Trophoblast cell (in vitro differentiated cells and primary cell): ENCODE measurements around the gene AARS2.

Source experiments
- DNase-seq, 2 donors: peaks; one replicate each; pipeline ENCODE4 v3.0.0-alpha.2; 2016
- H2AFZ ChIP-seq: 2 replicates; pipeline ENCODE4 v1.6.1; 2013; ENCODE audit warnings: low read length, moderate library complexity, mild to moderate bottlenecking; ENCODE audit not compliant: insufficient read depth, poor library complexity
- H2AK5ac ChIP-seq: 2 replicates; pipeline ENCODE4 v1.6.1; 2013; ENCODE audit warnings: mild to moderate bottlenecking, low read length
- H2BK120ac ChIP-seq: 2 replicates; pipeline ENCODE4 v1.6.1; 2013; ENCODE audit warnings: low read length, mild to moderate bottlenecking, moderate library complexity; ENCODE audit not compliant: insufficient read depth, poor library complexity
- H2BK12ac ChIP-seq: 2 replicates; pipeline ENCODE4 v1.6.1; 2013; ENCODE audit warnings: mild to moderate bottlenecking, low read length, moderate library complexity
- H2BK5ac ChIP-seq: 2 replicates; pipeline ENCODE4 v1.6.1; 2013; ENCODE audit warnings: low read length, low read depth, moderate library complexity, mild to moderate bottlenecking; ENCODE audit not compliant: poor library complexity
- H3K14ac ChIP-seq: 2 replicates; pipeline ENCODE4 v1.6.1; 2013; ENCODE audit warnings: mild to moderate bottlenecking, low read length
- H3K18ac ChIP-seq: 2 replicates; pipeline ENCODE4 v1.6.1; 2013; ENCODE audit warnings: mild to moderate bottlenecking, low read length
- H3K23ac ChIP-seq: 2 replicates; pipeline ENCODE4 v1.6.1; 2013; ENCODE audit warnings: low read length
- H3K27ac ChIP-seq: 2 replicates; pipeline ENCODE4 v1.5.1; 2013; ENCODE audit warnings: low read depth, mild to moderate bottlenecking, inconsistent platforms, low read length, moderate library complexity
- H3K27me3 ChIP-seq: 2 replicates; pipeline ENCODE4 v1.6.1; 2013; ENCODE audit warnings: inconsistent platforms, mild to moderate bottlenecking, low read length, moderate library complexity; ENCODE audit not compliant: insufficient read depth
- H3K36me3 ChIP-seq, 2 experiments: 1 replicate in 1 of 2; 2 replicates in 1 of 2; pipeline ENCODE4 v1.6.1; 2013; ENCODE audit warnings: low read length in 2 of 2, mild to moderate bottlenecking in 2 of 2, moderate library complexity in 1 of 2; ENCODE audit not compliant: insufficient read depth in 2 of 2, control insufficient read depth in 1 of 2
- H3K4ac ChIP-seq: 2 replicates; pipeline ENCODE4 v1.6.1; 2013; ENCODE audit warnings: low read depth, mild to moderate bottlenecking, low read length, moderate library complexity
- H3K4me1 ChIP-seq, 2 experiments: 1 replicate in 1 of 2; 2 replicates in 1 of 2; pipeline ENCODE4 v1.6.1; 2013; ENCODE audit warnings: low read length in 2 of 2, mild to moderate bottlenecking in 2 of 2, moderate library complexity in 1 of 2; ENCODE audit not compliant: insufficient read depth in 2 of 2, control insufficient read depth in 1 of 2
- H3K4me2 ChIP-seq: 2 replicates; pipeline ENCODE4 v1.6.1; 2013; ENCODE audit warnings: inconsistent platforms, mild to moderate bottlenecking, low read length, moderate library complexity
- H3K4me3 ChIP-seq: 2 replicates; pipeline ENCODE4 v1.5.1; 2013; ENCODE audit warnings: mild to moderate bottlenecking, low read depth, low read length, inconsistent platforms
- H3K79me1 ChIP-seq: one replicate; pipeline ENCODE4 v1.6.1; 2013; ENCODE audit warnings: low read length
- H3K79me2 ChIP-seq: 2 replicates; pipeline ENCODE4 v1.6.1; 2013; ENCODE audit warnings: low read length, mild to moderate bottlenecking; ENCODE audit not compliant: control insufficient read depth, insufficient read depth, poor library complexity
- H3K9ac ChIP-seq: 2 replicates; pipeline ENCODE4 v1.6.1; 2013; ENCODE audit warnings: mild to moderate bottlenecking, low read length
- H3K9me3 ChIP-seq: 2 replicates; pipeline ENCODE4 v1.6.1; 2013; ENCODE audit warnings: low read depth, mild to moderate bottlenecking, control low read depth, inconsistent platforms, low read length; ENCODE audit not compliant: insufficient read depth
- H4K12ac ChIP-seq: 2 replicates; pipeline ENCODE4 v1.6.1; 2013; ENCODE audit warnings: low read depth, mild to moderate bottlenecking, low read length, moderate library complexity
- H4K8ac ChIP-seq: 2 replicates; pipeline ENCODE4 v1.6.1; 2013; ENCODE audit warnings: low read depth, mild to moderate bottlenecking, low read length, moderate library complexity
- H4K91ac ChIP-seq: one replicate; pipeline ENCODE4 v1.6.1; 2013; ENCODE audit warnings: low read depth, mild to moderate bottlenecking, low read length, moderate library complexity
- WGBS: extraction: QIAGEN DNeasy Blood & Tissue Kit; methylation state at CpG from one replicate; pipeline ENCODE4 v1.1.7; 2013; ENCODE audit warnings: missing lambda C conversion rate; ENCODE audit not compliant: insufficient read length, insufficient coverage; ENCODE audit errors: extremely low coverage; 5-methylcytosine and 5-hydroxymethylcytosine counted together

The AARS2 gene

GRCh38 chr6:44286285-44286565 is 26.9 kb downstream of the AARS2 start:
- H2BK5ac ChIP-seq = no peak overlapping the region
- H3K4ac ChIP-seq = no peak overlapping the region
- DNase-seq = no peak
- no peak overlapping the region for H4K8ac ChIP-seq
- H2AK5ac ChIP-seq = no peak overlapping the region
- no peak overlapping the region for H4K91ac ChIP-seq
- H3K9me3 ChIP-seq = peaks cover 7% of the 10 kb centered on the region
- no peaks in the 10 kb centered on the region for H3K79me2 ChIP-seq
- no peaks in the 10 kb centered on the region for H3K36me3 ChIP-seq
- H3K79me1 ChIP-seq = no peaks in the 10 kb centered on the region
- H4K12ac ChIP-seq = no peak overlapping the region
- H3K4me3 ChIP-seq = no peak overlapping the region
- no peak overlapping the region for H2BK12ac ChIP-seq
- no peak overlapping the region for H2BK120ac ChIP-seq
- H3K27me3 ChIP-seq = no peaks in the 10 kb centered on the region
- H3K9ac ChIP-seq = no peak overlapping the region
- H3K23ac ChIP-seq = no peak overlapping the region
- H3K14ac ChIP-seq = no peak overlapping the region
- H3K18ac ChIP-seq = no peak overlapping the region
- WGBS = no CpG with 5 or more reads among the region's 12 CpGs
- no peak overlapping the region for H2AFZ ChIP-seq
- no peaks in the 10 kb centered on the region for H3K4me1 ChIP-seq
- no peak overlapping the region for H3K4me2 ChIP-seq
- H3K27ac ChIP-seq = no peak overlapping the region

DNA sequence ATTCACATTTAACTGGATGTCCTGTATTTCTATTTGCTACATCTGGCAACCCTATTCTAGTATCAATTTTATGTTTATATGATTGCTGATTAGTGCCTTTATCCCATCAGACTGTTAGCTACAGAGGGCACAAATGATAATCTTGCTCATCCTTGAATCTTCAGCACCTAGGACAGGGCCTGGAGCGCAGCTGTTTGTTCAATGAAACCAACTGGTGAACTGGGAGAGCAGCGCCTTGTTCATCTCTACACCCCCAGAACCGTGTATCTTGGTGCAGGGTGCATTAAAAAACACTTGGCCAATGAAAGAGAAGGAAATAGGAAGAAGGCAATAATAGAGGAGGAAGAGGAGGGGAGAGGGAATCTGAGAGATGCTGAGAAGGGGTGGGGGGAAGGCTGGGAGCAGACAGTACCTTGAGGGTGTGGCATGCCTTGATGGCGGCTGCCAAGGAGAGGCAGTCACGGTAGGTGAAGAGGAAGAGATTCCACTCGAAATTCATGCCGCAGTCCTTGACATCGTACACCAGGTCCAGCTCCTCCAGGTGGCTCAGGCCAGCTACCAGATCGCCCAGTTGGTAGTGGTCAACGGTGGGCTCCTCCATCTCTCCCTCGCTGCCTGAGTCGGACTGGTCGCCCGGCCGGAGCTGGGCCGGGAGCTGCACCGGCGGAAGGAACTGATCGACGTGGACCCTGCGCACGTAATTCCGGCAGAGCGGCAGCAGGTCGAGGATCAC is 27.4 kb downstream of the AARS2 start:
- H4K91ac ChIP-seq = no peak overlapping the region
- H3K14ac ChIP-seq = no peak overlapping the region
- H4K12ac ChIP-seq = no peak overlapping the region
- H3K79me2 ChIP-seq = no peaks in the 10 kb centered on the region
- no CpG with 5 or more reads among the region's 25 CpGs for WGBS
- DNase-seq = peak in 1 of 2 donors; percentile 34
- H3K36me3 ChIP-seq = no peaks in the 10 kb centered on the region
- H3K4me3 ChIP-seq = no peak overlapping the region
- no peaks in the 10 kb centered on the region for H3K27me3 ChIP-seq
- peaks cover 7% of the 10 kb centered on the region for H3K9me3 ChIP-seq
- no peak overlapping the region for H3K4me2 ChIP-seq
- H3K4me1 ChIP-seq = no peaks in the 10 kb centered on the region
- H2BK12ac ChIP-seq = no peak overlapping the region
- H3K23ac ChIP-seq = no peak overlapping the region
- H3K79me1 ChIP-seq = no peaks in the 10 kb centered on the region
- H3K27ac ChIP-seq = no peak overlapping the region
- no peak overlapping the region for H3K4ac ChIP-seq
- H2BK5ac ChIP-seq = no peak overlapping the region
- no peak overlapping the region for H2AK5ac ChIP-seq
- H3K18ac ChIP-seq = no peak overlapping the region
- no peak overlapping the region for H3K9ac ChIP-seq
- no peak overlapping the region for H2BK120ac ChIP-seq
- H4K8ac ChIP-seq = no peak overlapping the region
- H2AFZ ChIP-seq = no peak overlapping the region

- H3K36me3 ChIP-seq = no peaks in the 10 kb centered on the region
- H4K8ac ChIP-seq = no peak overlapping the region
- no peak overlapping the region for H4K91ac ChIP-seq
- H3K27me3 ChIP-seq = no peaks in the 10 kb centered on the region
- H3K23ac ChIP-seq = no peak overlapping the region
- no peak overlapping the region for H3K4me3 ChIP-seq
- DNase-seq = no peak
- H2BK5ac ChIP-seq = no peak overlapping the region
- no peak overlapping the region for H2BK12ac ChIP-seq
- no peak overlapping the region for H3K4ac ChIP-seq
- no peak overlapping the region for H2AFZ ChIP-seq
- no peak overlapping the region for H3K18ac ChIP-seq
- no peaks in the 10 kb centered on the region for H3K79me2 ChIP-seq
- H3K14ac ChIP-seq = no peak overlapping the region
- no peak overlapping the region for H2BK120ac ChIP-seq
- no CpG with 5 or more reads among the region's 4 CpGs for WGBS
- H3K4me1 ChIP-seq = no peaks in the 10 kb centered on the region
- H3K79me1 ChIP-seq = no peaks in the 10 kb centered on the region
- peaks cover 7% of the 10 kb centered on the region for H3K9me3 ChIP-seq
- H3K9ac ChIP-seq = no peak overlapping the region
- H2AK5ac ChIP-seq = no peak overlapping the region
- H3K4me2 ChIP-seq = no peak overlapping the region
- no peak overlapping the region for H3K27ac ChIP-seq
- H4K12ac ChIP-seq = no peak overlapping the region
These were observed 28.3 kb downstream of the AARS2 start for GRCh38 chr6:44284867-44285266.

- no peak overlapping the region for H2AFZ ChIP-seq
- H3K9ac ChIP-seq = no peak overlapping the region
- DNase-seq = no peak
- H3K14ac ChIP-seq = no peak overlapping the region
- no peak overlapping the region for H3K18ac ChIP-seq
- no CpG with 5 or more reads among the region's 2 CpGs for WGBS
- H3K36me3 ChIP-seq = no peaks in the 10 kb centered on the region
- no peak overlapping the region for H3K4me3 ChIP-seq
- no peaks in the 10 kb centered on the region for H3K79me2 ChIP-seq
- H3K4ac ChIP-seq = no peak overlapping the region
- no peak overlapping the region for H2BK5ac ChIP-seq
- H4K91ac ChIP-seq = no peak overlapping the region
- H3K27ac ChIP-seq = no peak overlapping the region
- H3K4me1 ChIP-seq = no peaks in the 10 kb centered on the region
- no peak overlapping the region for H2AK5ac ChIP-seq
- no peaks in the 10 kb centered on the region for H3K27me3 ChIP-seq
- H4K12ac ChIP-seq = no peak overlapping the region
- H3K4me2 ChIP-seq = no peak overlapping the region
- H2BK12ac ChIP-seq = no peak overlapping the region
- peaks cover 7% of the 10 kb centered on the region for H3K9me3 ChIP-seq
- no peaks in the 10 kb centered on the region for H3K79me1 ChIP-seq
- H3K23ac ChIP-seq = peak overlapping the region; percentile 21
- H4K8ac ChIP-seq = no peak overlapping the region
- no peak overlapping the region for H2BK120ac ChIP-seq
These were observed 29.0 kb downstream of the AARS2 start for GRCh38 chr6:44284121-44284520.
